Measurements from ENCODE around the gene YPEL2. TPM values are rescaled to one million over a fixed set of nuclear protein-coding genes. Genes with fewer than 3 reads are reported as not detected.
"Not testable (repeated sequence)": the region's sequence is repeated elsewhere in the genome, so short reads cannot be mapped to it uniquely, and the experiment has no call there.

YPEL2 gene
- total RNA-seq, 1 experiment from 2014 or later = 0.98 TPM

- Histone ChIP-seq H2BK12ac (ENCODE audit: insufficient read length, low read depth, low read length) (no peak overlapping the region), H3K4me1 (ENCODE audit: insufficient read depth, low read length) (no peaks in the 10 kb centered on the region), H2BK20ac (ENCODE audit: low read depth, low read length, poor library complexity, severe bottlenecking) (no peak overlapping the region), H3K79me2 (ENCODE audit: insufficient read depth, low read length) (no peaks in the 10 kb centered on the region), H3K79me1 (ENCODE audit: insufficient read depth, low read depth, low read length, poor library complexity, severe bottlenecking) (no peaks in the 10 kb centered on the region), H4K8ac (replicated peaks; ENCODE audit: insufficient read length, low read depth, low read length) (no peak overlapping the region), H3K18ac (ENCODE audit: insufficient read length, low read depth, low read length) (no peak overlapping the region), H2BK120ac (ENCODE audit: low read depth, low read length, poor library complexity, severe bottlenecking) (no peak overlapping the region), H4K5ac (ENCODE audit: insufficient read length, low read depth, low read length) (no peak overlapping the region), H3K23ac (ENCODE audit: insufficient read length, low read depth, low read length) (no peak overlapping the region), H2BK5ac (ENCODE audit: insufficient read length, low read length) (no peak overlapping the region), H2AK5ac (ENCODE audit: insufficient read length, low read length) (no peak overlapping the region), H3K56ac (ENCODE audit: insufficient read length, low read depth, low read length) (no peak overlapping the region), H3K9ac (ENCODE audit: extremely low read depth, insufficient read length, low read length) (no peak overlapping the region), H3K4me2 (ENCODE audit: insufficient read depth, insufficient read length, low read length) (no peak overlapping the region), H4K20me1 (ENCODE audit: control insufficient read depth, insufficient read depth, insufficient read length) (no peaks in the 10 kb centered on the region), H3K4ac (ENCODE audit: low read depth, low read length) (no peak overlapping the region), H2BK15ac (ENCODE audit: low read depth, low read length) (no peak overlapping the region), H4K91ac (ENCODE audit: insufficient read length, low read depth, low read length) (no peak overlapping the region), H3T11ph (ENCODE audit: low read length) (no peak overlapping the region), H3K27ac (ENCODE audit: insufficient read length, low read depth, low read length) (no peak overlapping the region), H3K14ac (ENCODE audit: insufficient read depth, low read length) (no peak overlapping the region), H3K23me2 (ENCODE audit: insufficient read length, low read depth, low read length, poor library complexity, severe bottlenecking) (no peaks in the 10 kb centered on the region), H3K27me3 (ENCODE audit: insufficient read depth, low read length) (no peaks in the 10 kb centered on the region), H3K9me3 (ENCODE audit: control insufficient read depth, low read depth, low read length) (no peaks in the 10 kb centered on the region), H2AFZ (ENCODE audit: low read length) (no peak overlapping the region)
- Mint-ChIP-seq H3K27ac (no peak overlapping the region), H3K4me1 (no peaks in the 10 kb centered on the region), H3K9me3 (no peaks in the 10 kb centered on the region), H3K36me3 (ENCODE audit: insufficient read depth in 1 of 3, low read depth in 3 of 3) (no peaks in the 10 kb centered on the region), H3K27me3 (ENCODE audit: low read depth) (no peaks in the 10 kb centered on the region), H3K4me3 (no peak overlapping the region)
- WGBS (ENCODE audit: extremely low coverage, insufficient read length, low lambda C conversion rate) = no CpG with 5 or more reads among the region's 5 CpGs
- peak; percentile 57 for DNase-seq
- peak; percentile 88 for TF ChIP-seq CTCF (conservative IDR thresholded peaks at IDR 0.05)
Measured at GRCh38 chr17:59311051-59311468, 20.4 kb upstream of the YPEL2 start.

GRCh38 chr17:59311521-59311920 lies 19.9 kb upstream of the YPEL2 start:
- no CpG with 5 or more reads among the region's 7 CpGs for WGBS (ENCODE audit: extremely low coverage, insufficient read length, low lambda C conversion rate)
- not testable (repeated sequence) for H4K5ac ChIP-seq (ENCODE audit: insufficient read length, low read depth, low read length); H4K8ac ChIP-seq (replicated peaks; ENCODE audit: insufficient read length, low read depth, low read length); H3K23ac ChIP-seq (ENCODE audit: insufficient read length, low read depth, low read length); H2BK12ac ChIP-seq (ENCODE audit: insufficient read length, low read depth, low read length); H3K9me3 Mint-ChIP-seq; H3K36me3 Mint-ChIP-seq (ENCODE audit: insufficient read depth in 1 of 3, low read depth in 3 of 3); H3K4me3 Mint-ChIP-seq; H4K91ac ChIP-seq (ENCODE audit: insufficient read length, low read depth, low read length); H3K4me1 Mint-ChIP-seq; H3K27me3 Mint-ChIP-seq (ENCODE audit: low read depth); H3K14ac ChIP-seq (ENCODE audit: insufficient read depth, low read length); DNase-seq; H3K4me1 ChIP-seq (ENCODE audit: insufficient read depth, low read length); H2BK15ac ChIP-seq (ENCODE audit: low read depth, low read length); H3K79me1 ChIP-seq (ENCODE audit: insufficient read depth, low read depth, low read length, poor library complexity, severe bottlenecking); H4K20me1 ChIP-seq (ENCODE audit: control insufficient read depth, insufficient read depth, insufficient read length); H3K4me2 ChIP-seq (ENCODE audit: insufficient read depth, insufficient read length, low read length); H3T11ph ChIP-seq (ENCODE audit: low read length); H2AFZ ChIP-seq (ENCODE audit: low read length); H3K27me3 ChIP-seq (ENCODE audit: insufficient read depth, low read length); H3K4ac ChIP-seq (ENCODE audit: low read depth, low read length); H2BK5ac ChIP-seq (ENCODE audit: insufficient read length, low read length); H3K56ac ChIP-seq (ENCODE audit: insufficient read length, low read depth, low read length); H3K23me2 ChIP-seq (ENCODE audit: insufficient read length, low read depth, low read length, poor library complexity, severe bottlenecking); H2BK20ac ChIP-seq (ENCODE audit: low read depth, low read length, poor library complexity, severe bottlenecking); H2BK120ac ChIP-seq (ENCODE audit: low read depth, low read length, poor library complexity, severe bottlenecking); H3K27ac Mint-ChIP-seq; H3K18ac ChIP-seq (ENCODE audit: insufficient read length, low read depth, low read length); H3K27ac ChIP-seq (ENCODE audit: insufficient read length, low read depth, low read length); H3K9ac ChIP-seq (ENCODE audit: extremely low read depth, insufficient read length, low read length); H3K9me3 ChIP-seq (ENCODE audit: control insufficient read depth, low read depth, low read length); H2AK5ac ChIP-seq (ENCODE audit: insufficient read length, low read length); H3K79me2 ChIP-seq (ENCODE audit: insufficient read depth, low read length)
